SK-N-MC (cell line): ENCODE results near the gene CCR5AS.

Experiments
- EZH2 ChIP-seq: fragments of 200-600 bp; sonication (generic); IDR thresholded peaks from one replicate; pipeline ENCODE4 v1.6.1; 2017; ENCODE audit warnings: antibody characterized with exemption
- FOXP2 ChIP-seq: optimal IDR thresholded peaks from 2 replicates; pipeline ENCODE3; 2011; ENCODE audit warnings: mild to moderate bottlenecking, moderate library complexity; ENCODE audit not compliant: insufficient read depth; ENCODE audit errors: extremely low read length, control extremely low read depth
- POLR2AphosphoS5 ChIP-seq: IDR thresholded peaks from 2 replicates; pipeline ENCODE4 v1.6.1; 2012; ENCODE audit warnings: mild to moderate bottlenecking, low read depth, low read length, borderline replicate concordance

DNA sequence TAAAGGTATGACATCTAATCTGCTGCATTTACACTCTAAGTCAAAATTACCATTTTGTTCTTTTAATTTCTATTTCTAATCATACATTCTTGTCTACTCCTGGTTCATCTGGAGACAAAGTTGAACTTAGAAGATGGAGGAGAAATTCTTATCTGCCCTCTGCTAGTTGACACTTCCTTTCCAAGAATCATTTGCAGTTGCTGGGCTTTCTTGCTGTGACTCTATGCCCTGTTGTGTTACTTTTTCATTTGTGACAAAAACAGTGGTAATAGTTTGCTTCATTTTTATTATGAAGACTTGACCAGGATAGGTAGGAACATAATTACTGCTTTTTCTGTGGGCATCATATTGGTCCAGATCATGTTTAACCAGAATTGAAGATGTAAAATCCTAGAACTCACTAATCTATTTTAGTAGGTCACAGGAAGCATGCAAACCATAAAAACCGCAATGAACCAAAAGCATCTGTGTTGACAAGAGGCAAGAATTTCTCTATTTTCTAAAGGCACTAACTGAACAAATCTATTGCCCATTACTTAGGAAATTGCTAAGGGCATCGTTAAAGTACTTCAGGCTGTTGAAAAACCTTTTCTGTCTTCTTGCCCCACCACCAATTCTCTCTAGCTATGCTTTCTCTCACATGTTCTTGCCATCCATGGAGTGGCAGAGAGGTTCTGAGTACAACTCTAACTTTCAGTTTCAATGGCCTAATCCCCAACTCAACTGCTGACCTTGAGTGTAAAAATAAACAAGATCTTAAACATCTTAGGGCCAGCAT, 57.2 kb downstream of the CCR5AS start:
- TF ChIP-seq EZH2 (no peak), POLR2AphosphoS5 (no peak), FOXP2 (no peak)
